ENCODE results near the gene ADAMTS1. TPM values are rescaled to one million over a fixed set of nuclear protein-coding genes. Genes with fewer than 3 reads are reported as not detected.

ADAMTS1 gene
- total RNA-seq, 1 donor from 2014 or later, result 141 TPM

- Histone ChIP-seq H3K27me3 (ENCODE audit: insufficient read depth, low read length) (no peaks in the 10 kb centered on the region), H3K9me3 (ENCODE audit: insufficient read depth, low read depth, low read length) (no peaks in the 10 kb centered on the region), H2AFZ (ENCODE audit: low read depth, low read length) (no peak overlapping the region), H3K4me2 (ENCODE audit: low read length) (no peak overlapping the region), H3K79me2 (ENCODE audit: insufficient read depth, low read length) (no peaks in the 10 kb centered on the region), H3K27ac (ENCODE audit: low read depth, low read length) (no peak overlapping the region), H3K9ac (ENCODE audit: low read length) (no peak overlapping the region), H3K36me3 (ENCODE audit: insufficient read depth, low read length) (no peaks in the 10 kb centered on the region), H4K20me1 (ENCODE audit: insufficient read depth, low read length) (no peaks in the 10 kb centered on the region), H3K4me3 (ENCODE audit: insufficient read depth, low read depth, low read length) (no peak overlapping the region), H3K4me1 (ENCODE audit: insufficient read depth, low read length) (no peaks in the 10 kb centered on the region)
- H3K27ac Mint-ChIP-seq (ENCODE audit: unreplicated experiment), result no peak overlapping the region
- FAIRE-seq, result no peak
- H3K4me1 Mint-ChIP-seq (ENCODE audit: low read depth, unreplicated experiment), result peaks cover 6% of the 10 kb centered on the region
- peak; percentile 2 for DNase-seq (ENCODE audit: low read depth)
- no peaks in the 10 kb centered on the region for H3K9me3 Mint-ChIP-seq (ENCODE audit: unreplicated experiment)
- no peak overlapping the region for H3K4me3 Mint-ChIP-seq (ENCODE audit: unreplicated experiment)
- TF ChIP-seq CTCF (IDR thresholded peaks at IDR 0.05; ENCODE audit: insufficient read depth, low read depth, low read length), result no peak
- H3K27me3 Mint-ChIP-seq (ENCODE audit: low read depth, unreplicated experiment), result no peaks in the 10 kb centered on the region
- no peaks in the 10 kb centered on the region for H3K36me3 Mint-ChIP-seq (ENCODE audit: low read depth, unreplicated experiment)
Measured at GRCh38 chr21:26888256-26888655, 43.0 kb upstream of the ADAMTS1 start.

- Histone ChIP-seq H3K27ac (ENCODE audit: low read depth, low read length) (no peak overlapping the region), H3K27me3 (ENCODE audit: insufficient read depth, low read length) (no peaks in the 10 kb centered on the region), H3K4me3 (ENCODE audit: insufficient read depth, low read depth, low read length) (no peak overlapping the region), H3K4me1 (ENCODE audit: insufficient read depth, low read length) (no peaks in the 10 kb centered on the region), H3K79me2 (ENCODE audit: insufficient read depth, low read length) (no peaks in the 10 kb centered on the region), H2AFZ (ENCODE audit: low read depth, low read length) (no peak overlapping the region), H4K20me1 (ENCODE audit: insufficient read depth, low read length) (no peaks in the 10 kb centered on the region), H3K36me3 (ENCODE audit: insufficient read depth, low read length) (no peaks in the 10 kb centered on the region), H3K9ac (ENCODE audit: low read length) (no peak overlapping the region), H3K9me3 (ENCODE audit: insufficient read depth, low read depth, low read length) (no peaks in the 10 kb centered on the region), H3K4me2 (ENCODE audit: low read length) (no peak overlapping the region)
- TF ChIP-seq CTCF (IDR thresholded peaks at IDR 0.05; ENCODE audit: insufficient read depth, low read depth, low read length), result no peak
- no peak for TF ChIP-seq EZH2 (IDR thresholded peaks at IDR 0.05; ENCODE audit: insufficient read depth, low read length)
- H3K36me3 Mint-ChIP-seq (ENCODE audit: low read depth, unreplicated experiment), result no peaks in the 10 kb centered on the region
- H3K4me1 Mint-ChIP-seq (ENCODE audit: low read depth, unreplicated experiment), result peaks cover 6% of the 10 kb centered on the region
- peak; percentile 20 for DNase-seq (ENCODE audit: low read depth)
- H3K9me3 Mint-ChIP-seq (ENCODE audit: unreplicated experiment), result no peaks in the 10 kb centered on the region
- peak; percentile 56 for FAIRE-seq
- no peak overlapping the region for H3K27ac Mint-ChIP-seq (ENCODE audit: unreplicated experiment)
- H3K27me3 Mint-ChIP-seq (ENCODE audit: low read depth, unreplicated experiment), result no peaks in the 10 kb centered on the region
- no peak overlapping the region for H3K4me3 Mint-ChIP-seq (ENCODE audit: unreplicated experiment)
Measured at GRCh38 chr21:26887251-26887650, 42.0 kb upstream of the ADAMTS1 start.

GRCh38 chr21:26884436-26884835 is 39.2 kb upstream of the ADAMTS1 start:
- Histone ChIP-seq H3K9me3 (ENCODE audit: insufficient read depth, low read depth, low read length) (no peaks in the 10 kb centered on the region), H4K20me1 (ENCODE audit: insufficient read depth, low read length) (no peaks in the 10 kb centered on the region), H3K4me1 (ENCODE audit: insufficient read depth, low read length) (no peaks in the 10 kb centered on the region), H2AFZ (ENCODE audit: low read depth, low read length) (no peak overlapping the region), H3K9ac (ENCODE audit: low read length) (no peak overlapping the region), H3K36me3 (ENCODE audit: insufficient read depth, low read length) (no peaks in the 10 kb centered on the region), H3K4me2 (ENCODE audit: low read length) (no peak overlapping the region), H3K27me3 (ENCODE audit: insufficient read depth, low read length) (no peaks in the 10 kb centered on the region), H3K4me3 (ENCODE audit: insufficient read depth, low read depth, low read length) (no peak overlapping the region), H3K79me2 (ENCODE audit: insufficient read depth, low read length) (no peaks in the 10 kb centered on the region), H3K27ac (ENCODE audit: low read depth, low read length) (no peak overlapping the region)
- H3K36me3 Mint-ChIP-seq (ENCODE audit: low read depth, unreplicated experiment), result no peaks in the 10 kb centered on the region
- TF ChIP-seq CTCF (IDR thresholded peaks at IDR 0.05; ENCODE audit: insufficient read depth, low read depth, low read length) (no peak), EZH2 (IDR thresholded peaks at IDR 0.05; ENCODE audit: insufficient read depth, low read length) (no peak)
- no peak overlapping the region for H3K4me3 Mint-ChIP-seq (ENCODE audit: unreplicated experiment)
- H3K27me3 Mint-ChIP-seq (ENCODE audit: low read depth, unreplicated experiment), result no peaks in the 10 kb centered on the region
- FAIRE-seq (no peak), DNase-seq (ENCODE audit: low read depth) (no peak)
- H3K27ac Mint-ChIP-seq (ENCODE audit: unreplicated experiment), result no peak overlapping the region
- H3K9me3 Mint-ChIP-seq (ENCODE audit: unreplicated experiment), result no peaks in the 10 kb centered on the region
- H3K4me1 Mint-ChIP-seq (ENCODE audit: low read depth, unreplicated experiment), result peaks cover 6% of the 10 kb centered on the region

Data from astrocyte (in vitro differentiated cells and primary cell).